DMS 273 (cell line): ENCODE results near the gene EFCAB8.

Experiments
- DNase-seq: peaks from one replicate; lab custom pipeline; 2025; ENCODE audit not compliant: unreplicated experiment; lab: John Stamatoyannopoulos, UW

Gene EFCAB8, protein sequence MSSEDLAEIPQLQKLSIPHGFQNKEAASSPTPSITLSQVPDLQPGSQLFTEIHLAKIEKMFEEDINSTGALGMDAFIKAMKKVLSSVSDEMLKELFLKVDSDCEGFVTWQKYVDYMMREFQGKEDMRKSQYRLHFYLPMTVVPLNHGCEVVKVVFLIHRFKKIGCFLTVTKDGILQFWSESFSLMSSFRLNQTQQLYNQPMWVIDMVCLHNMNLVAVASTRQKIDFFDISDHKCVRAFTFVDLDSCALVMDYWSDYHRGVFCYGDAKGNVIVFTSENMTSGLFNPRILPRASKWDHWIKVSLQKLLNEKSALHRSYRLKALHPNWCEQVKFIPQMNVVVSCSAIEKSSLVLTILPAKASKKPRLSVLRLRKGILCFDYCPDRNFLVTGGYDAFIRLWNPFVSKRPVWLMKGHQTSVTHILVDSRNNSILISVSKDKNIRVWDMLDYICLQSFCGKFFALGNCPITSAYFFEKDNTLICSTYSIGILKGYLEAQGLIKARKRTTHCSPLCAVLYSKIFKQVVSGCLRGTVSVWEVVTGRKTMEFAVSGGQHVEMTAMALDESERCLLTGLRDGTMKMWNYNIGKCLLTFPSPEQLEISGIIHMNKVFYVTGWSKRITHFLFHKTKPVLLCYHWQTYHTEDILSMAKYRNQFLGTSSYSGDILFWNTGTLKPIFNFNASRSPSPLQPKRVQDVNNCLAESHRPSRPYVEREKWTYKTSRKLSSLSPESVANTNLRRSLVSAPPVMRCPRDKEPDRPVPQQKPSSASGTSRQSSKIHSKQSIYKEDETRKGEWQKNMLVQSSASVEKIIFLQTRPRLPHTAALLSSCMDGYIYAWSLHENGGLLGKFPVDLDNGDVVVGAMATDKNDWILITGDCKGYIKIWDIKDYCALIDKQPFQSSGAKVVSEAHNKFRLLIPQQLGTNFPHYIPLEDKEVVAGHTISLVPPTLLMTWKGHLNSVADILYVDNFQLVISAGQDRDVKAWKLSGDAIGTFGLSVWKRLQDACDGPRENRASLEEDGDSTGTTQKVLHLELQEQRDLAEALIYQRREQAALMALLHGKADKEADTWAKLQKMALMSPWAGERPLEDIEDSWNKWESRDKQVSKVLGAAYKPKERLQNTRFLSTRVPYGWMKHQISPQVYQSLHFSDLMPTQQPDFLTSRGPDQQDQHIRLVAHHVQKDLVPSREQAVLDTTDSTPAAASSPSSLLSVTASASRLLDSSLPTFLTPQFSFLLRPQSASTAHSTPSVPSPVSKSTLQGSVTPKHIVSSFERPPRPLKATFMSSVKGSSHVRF

GRCh38 chr20:32858701-32859372 lies at the start of gene EFCAB8:
TSS of gene EFCAB8 (plus strand) at chr20:32858923. CDS start at chr20:32863793, 4,870 bp downstream.
- peak; percentile 39 for DNase-seq

DNA sequence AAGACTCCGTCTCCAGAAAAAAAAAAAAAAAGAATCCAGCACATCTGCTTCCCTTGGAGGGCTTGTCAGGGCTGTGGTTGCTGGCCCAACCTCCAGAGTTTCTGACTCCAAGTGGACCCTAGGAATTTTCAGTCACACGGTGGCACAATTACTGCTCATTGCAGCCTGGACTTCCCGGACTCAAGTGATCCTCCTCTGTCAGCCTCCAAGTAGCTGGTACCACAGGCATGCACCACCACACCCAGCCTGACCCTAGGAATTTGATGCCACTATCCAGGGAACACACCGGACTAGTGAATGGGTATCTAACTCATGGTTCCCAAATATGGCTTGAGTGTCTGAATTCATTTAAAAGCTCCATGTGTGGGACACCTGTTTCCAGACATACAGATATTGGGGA lies 48.8 kb upstream of the EFCAB8 start:
- no peak for DNase-seq

DNA sequence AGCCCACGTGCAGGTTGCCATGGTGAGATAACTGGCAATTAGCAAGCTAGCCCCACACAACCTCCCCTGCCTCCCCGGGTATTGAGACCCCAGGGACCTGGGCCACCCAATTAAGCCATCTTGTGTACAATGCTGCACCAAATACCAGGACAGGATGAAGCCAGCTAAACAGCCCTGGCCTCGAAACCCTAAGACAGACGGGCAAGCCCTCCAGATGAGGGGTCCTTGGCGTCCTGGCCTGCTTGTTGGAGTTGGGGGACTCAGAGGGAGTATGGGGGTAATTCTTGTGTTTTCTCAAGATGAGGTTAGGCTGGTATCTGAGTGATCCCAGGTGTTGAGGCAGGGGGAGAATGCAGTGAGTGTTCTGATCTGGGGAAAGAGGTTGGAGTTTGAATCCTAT lies 47.8 kb upstream of the EFCAB8 start:
- DNase-seq: no peak

DNA sequence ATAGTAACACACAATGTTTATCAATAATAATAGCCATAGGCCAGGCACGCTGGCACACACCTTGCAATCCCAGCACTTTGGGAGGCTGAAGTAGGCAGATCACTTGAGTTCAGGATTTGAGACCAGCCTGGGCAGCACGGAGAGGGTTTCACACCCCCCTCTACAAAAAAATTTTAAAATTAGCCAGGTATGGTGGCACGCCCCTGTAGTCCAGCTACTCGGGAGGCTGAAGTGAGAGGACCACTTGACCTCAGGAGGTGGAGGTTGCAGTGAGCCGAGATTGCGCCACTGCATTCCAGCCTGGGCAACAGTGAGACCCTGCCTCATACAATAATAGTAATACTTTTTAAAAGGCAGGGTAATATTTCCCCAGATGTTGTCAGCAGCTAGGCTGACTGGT lies 46.8 kb upstream of the EFCAB8 start:
- DNase-seq: no peak

DNA sequence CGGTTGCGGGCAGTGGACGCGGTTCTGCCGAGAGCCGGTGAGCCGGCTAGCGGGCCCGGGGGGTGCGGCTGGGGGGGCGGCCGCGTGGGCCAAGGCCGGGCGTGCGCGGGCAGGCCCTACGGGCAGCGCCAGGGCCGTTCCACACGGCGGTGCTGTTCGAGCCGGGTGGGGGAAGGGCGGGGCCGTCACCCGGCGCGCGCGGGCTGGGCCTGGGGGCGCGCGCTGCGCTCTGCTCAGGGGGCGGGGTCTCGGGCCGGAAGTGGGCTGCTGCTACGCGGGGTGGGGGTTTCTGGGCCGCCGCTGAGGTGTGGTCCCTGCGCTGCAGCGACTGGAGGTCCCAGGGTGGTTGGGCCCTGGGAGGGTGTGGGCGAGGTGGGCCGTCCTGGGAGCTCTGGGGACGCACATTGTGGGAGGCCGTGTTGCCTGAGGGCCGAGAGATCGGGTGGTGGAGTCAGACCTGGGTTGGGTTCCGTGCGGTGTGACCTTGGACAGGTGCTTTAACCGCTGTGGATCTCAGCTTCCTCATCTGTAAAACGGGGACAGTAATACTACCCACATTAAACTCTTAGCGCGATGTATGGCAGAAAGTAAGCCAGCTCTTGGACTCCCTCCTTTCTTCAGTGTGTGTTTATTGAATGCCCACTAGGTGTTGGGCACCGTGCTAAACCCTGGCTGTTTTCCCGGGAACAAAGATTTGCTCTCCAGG lies 38.6 kb upstream of the EFCAB8 start:
- DNase-seq: peak; percentile 90

- no peak for DNase-seq
These were observed 37.9 kb upstream of the EFCAB8 start for GRCh38 chr20:32820698-32821377.

DNA sequence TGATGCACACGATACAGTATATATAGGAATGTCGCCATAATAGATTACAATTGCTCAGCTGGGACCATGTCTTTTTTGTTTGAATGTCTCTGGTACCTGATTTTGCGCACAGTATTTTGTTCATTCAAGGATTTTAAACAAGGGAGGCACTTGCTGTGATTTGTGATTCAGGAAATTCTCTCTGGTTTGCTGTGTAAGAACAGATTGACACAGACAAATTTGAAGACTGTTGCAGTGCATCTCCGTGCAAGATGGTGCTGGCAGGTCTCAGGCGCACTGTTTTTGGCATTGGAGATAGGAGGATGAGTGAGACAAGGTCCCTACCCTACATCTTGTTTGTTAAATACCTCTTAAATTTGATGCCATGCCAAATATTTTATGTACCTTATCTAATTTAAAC lies 36.5 kb upstream of the EFCAB8 start:
- DNase-seq: no peak

DNA sequence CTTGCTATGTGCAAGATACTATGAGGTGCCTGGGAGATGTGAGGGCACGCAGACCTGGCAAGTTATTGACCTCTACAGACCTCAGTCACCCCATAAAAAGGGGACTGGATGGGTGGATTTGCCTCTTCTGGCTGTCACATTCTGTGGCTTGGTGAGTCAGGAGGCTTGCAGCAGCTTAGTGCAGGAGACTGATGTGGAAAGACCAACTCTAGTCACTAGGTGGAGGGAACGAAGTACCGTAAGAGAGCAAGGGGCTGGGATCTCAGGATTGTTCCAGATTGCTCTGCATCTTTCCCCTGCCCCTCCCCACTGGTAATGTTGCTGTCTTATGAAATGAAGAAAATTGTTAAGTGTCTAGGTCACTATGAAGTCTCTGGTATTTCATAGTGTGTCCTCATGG lies 35.6 kb upstream of the EFCAB8 start:
- DNase-seq: no peak

- DNase-seq: no peak
These were observed 34.8 kb upstream of the EFCAB8 start for GRCh38 chr20:32823737-32824588.

GRCh38 chr20:32828029-32828680 lies 30.6 kb upstream of the EFCAB8 start:
- no peak for DNase-seq

GRCh38 chr20:32829311-32830005 lies 29.3 kb upstream of the EFCAB8 start:
- DNase-seq: no peak

DNA sequence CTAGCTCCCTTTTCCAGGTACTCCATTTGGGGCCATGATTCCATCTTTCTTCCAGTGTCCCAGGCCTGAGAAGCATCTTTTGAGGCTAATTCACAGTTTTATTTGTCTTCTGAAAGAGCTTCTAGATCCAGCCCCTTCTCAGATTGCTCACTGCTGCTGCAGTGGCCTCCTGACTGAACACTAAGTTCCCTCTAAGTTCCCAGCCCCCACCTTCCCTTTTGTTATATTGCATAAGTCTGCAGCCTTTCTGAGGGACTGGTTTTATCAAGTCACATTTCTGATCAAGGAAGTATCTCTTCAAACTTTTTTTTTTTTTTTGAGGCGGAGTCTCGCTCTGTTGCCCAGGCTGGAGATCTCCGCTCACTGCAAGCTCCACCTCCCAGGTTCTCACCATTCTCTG lies 28.3 kb upstream of the EFCAB8 start:
- no peak for DNase-seq

DNA sequence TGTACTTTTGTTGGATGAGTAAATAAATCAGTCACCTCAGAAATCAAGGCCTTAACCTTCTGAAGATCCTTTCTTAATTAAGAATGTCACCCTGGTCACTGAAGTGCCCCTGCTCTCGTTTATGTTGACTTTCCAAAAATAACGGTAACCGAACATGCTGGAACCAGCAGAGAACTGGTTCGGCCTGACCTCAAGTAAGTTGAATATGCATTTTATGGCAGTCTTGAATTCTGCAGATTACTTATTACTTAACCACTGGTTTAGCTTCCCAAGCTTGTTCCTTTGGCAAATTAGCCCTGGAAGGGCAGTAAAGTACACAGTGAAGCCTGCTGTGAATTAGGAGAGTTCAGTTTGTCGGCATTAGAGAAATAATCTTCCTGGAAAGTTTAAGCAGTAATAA lies 26.7 kb upstream of the EFCAB8 start:
- DNase-seq: no peak

- DNase-seq: no peak
These were observed 26.1 kb upstream of the EFCAB8 start for GRCh38 chr20:32832664-32833063.

DNA sequence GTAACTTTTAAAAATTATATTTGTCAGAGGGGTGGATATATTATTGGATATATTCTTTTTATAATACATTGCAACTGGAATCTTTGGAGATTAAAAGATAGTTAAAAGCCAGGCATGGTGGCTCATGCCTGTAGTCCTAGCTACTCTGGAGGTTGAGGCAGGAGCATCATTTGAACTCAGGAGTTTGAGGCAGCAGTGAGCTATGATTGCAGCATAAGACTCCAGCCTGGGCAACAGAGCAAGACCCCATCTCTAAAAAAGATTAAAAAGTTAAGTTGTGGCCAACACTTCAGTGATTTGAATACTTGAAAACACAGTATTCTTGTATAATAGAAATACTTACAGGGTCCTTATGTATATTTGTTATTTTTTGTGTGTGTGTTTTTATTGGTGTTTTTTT lies 23.8 kb upstream of the EFCAB8 start:
- no peak for DNase-seq

DNA sequence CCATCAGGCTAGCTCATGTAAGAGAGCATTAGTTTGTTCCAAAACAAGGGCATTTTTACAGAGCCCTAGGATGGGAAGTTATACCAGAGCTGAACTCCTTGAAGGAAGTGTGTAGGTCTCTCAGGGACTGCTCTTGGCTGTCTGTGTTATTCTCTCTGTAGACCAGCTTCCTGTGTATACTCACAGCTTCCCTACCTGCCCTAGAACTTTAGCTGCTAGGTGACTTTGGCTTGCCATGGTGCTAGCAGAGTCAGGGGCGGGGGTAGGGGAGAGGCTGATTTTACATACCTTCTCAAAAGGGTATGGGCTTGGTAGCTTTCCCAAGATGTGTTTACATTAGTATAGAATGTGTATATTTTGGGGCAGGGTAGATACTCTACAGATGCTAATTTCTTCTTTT lies 21.6 kb upstream of the EFCAB8 start:
- DNase-seq: no peak

DNA sequence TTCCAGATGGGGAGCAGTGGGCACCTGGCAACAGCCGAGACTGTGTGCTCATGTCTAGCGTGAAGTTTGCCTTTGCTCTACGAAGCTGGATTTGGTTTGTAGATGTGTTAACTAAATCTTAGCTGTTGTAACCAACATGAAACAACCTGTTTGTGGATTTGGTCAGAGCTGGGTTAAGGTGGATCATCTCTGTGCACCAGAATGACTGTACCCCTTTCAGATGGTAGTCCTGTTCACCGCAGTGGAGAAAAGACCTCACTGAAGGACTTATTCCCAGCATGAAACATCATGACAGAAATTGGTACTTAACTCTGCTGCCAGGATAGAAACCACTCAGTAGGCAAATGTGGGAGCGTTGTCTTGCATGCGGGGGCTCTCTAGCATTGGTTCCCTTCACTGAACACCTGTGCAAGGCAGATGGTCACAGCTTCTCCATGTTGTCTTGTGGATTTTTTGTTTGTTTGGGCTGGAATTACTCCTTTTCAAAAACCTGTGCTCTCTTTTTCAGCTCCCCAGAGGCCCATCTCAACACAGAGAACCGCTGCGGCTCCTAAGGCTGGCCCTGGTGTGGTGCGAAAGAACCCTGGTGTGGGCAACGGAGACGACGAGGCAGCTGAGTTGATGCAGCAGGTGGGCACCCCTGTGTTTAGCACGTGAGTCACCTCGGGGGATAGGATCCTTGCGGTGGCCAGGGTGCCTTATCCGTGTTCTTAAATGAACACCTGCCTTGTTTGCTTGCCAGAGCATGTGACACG lies 19.3 kb upstream of the EFCAB8 start:
- DNase-seq: no peak
